BLaER1 (cell line): ENCODE measurements around the gene MUC3A.

Experiments used
- H3K27ac ChIP-seq: shearing (Covaris generic); formaldehyde crosslinking; 2 replicates; pipeline ENCODE4 v1.8.1; 2022
- H3K27me3 ChIP-seq: shearing (Covaris generic); formaldehyde crosslinking; 2 replicates; pipeline ENCODE4 v1.8.1; 2022
- H3K36me3 ChIP-seq: shearing (Covaris generic); formaldehyde crosslinking; 2 replicates; pipeline ENCODE4 v1.8.1; 2022
- H3K4me1 ChIP-seq: shearing (Covaris generic); formaldehyde crosslinking; 2 replicates; pipeline ENCODE4 v1.8.1; 2022
- H3K4me2 ChIP-seq: shearing (Covaris generic); formaldehyde crosslinking; 2 replicates; pipeline ENCODE4 v1.8.1; 2022
- H3K4me3 ChIP-seq: shearing (Covaris generic); formaldehyde crosslinking; 2 replicates; pipeline ENCODE4 v1.8.1; 2022
- H3K9ac ChIP-seq: shearing (Covaris generic); formaldehyde crosslinking; 2 replicates; pipeline ENCODE4 v1.8.1; 2022
- H3K9me3 ChIP-seq: shearing (Covaris generic); formaldehyde crosslinking; 2 replicates; pipeline ENCODE4 v1.8.1; 2022
- H4K20me1 ChIP-seq: shearing (Covaris generic); formaldehyde crosslinking; 2 replicates; pipeline ENCODE4 v1.8.1; 2022
- Cebpa-rat ChIP-seq: shearing (Covaris generic); IDR thresholded peaks from 2 replicates; pipeline ENCODE4 v1.8.1; 2022

Gene MUC3A

GRCh38 chr7:100943693-100944092 is 5.6 kb upstream of the MUC3A start:
- no peaks in the 10 kb centered on the region for H3K27me3 ChIP-seq
- H3K27ac ChIP-seq, result no peak overlapping the region
- no peak for TF ChIP-seq Cebpa-rat
- H3K36me3 ChIP-seq, result no peaks in the 10 kb centered on the region
- H3K9me3 ChIP-seq, result peaks cover 12% of the 10 kb centered on the region
- no peaks in the 10 kb centered on the region for H4K20me1 ChIP-seq
- H3K4me2 ChIP-seq, result peak overlapping the region; percentile 41
- H3K4me3 ChIP-seq, result no peak overlapping the region
- peaks cover 33% of the 10 kb centered on the region for H3K4me1 ChIP-seq
- no peak overlapping the region for H3K9ac ChIP-seq

GRCh38 chr7:100944138-100944537 is 5.2 kb upstream of the MUC3A start:
- peaks cover 37% of the 10 kb centered on the region for H3K4me1 ChIP-seq
- no peak for TF ChIP-seq Cebpa-rat
- H3K9me3 ChIP-seq, result peaks cover 9% of the 10 kb centered on the region
- H3K36me3 ChIP-seq, result no peaks in the 10 kb centered on the region
- no peak overlapping the region for H3K9ac ChIP-seq
- no peaks in the 10 kb centered on the region for H4K20me1 ChIP-seq
- H3K4me2 ChIP-seq, result peak overlapping the region; percentile 41
- no peak overlapping the region for H3K27ac ChIP-seq
- H3K4me3 ChIP-seq, result no peak overlapping the region
- H3K27me3 ChIP-seq, result no peaks in the 10 kb centered on the region

DNA sequence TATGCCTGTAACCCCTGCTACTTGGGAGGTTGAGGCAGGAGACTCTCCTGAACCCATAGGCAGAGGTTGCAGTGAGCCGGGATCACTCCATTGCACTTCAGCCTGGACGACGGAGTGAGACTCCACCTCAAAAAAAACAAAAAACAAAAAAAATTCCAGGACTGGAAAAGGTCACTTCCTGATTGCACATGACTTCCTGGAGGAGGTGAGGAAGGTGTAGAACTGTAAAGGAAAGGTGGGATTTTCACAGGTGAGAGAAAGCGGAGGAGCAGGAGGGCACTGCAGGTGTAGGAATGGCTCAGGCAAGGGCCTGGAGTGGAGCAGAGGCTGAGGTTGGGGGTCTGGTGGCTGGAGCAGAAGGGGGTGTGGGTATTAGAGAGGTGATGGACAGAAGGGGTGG is 3.2 kb upstream of the MUC3A start:
- Histone ChIP-seq H3K9ac (no peak overlapping the region), H3K4me2 (peak overlapping the region; percentile 80; the same call in 1 of the 2 replicates), H3K36me3 (no peaks in the 10 kb centered on the region), H3K27ac (no peak overlapping the region), H4K20me1 (no peaks in the 10 kb centered on the region), H3K27me3 (0 out of 2 replicates have a peak, but pooled peaks cover 4% of the 10 kb centered on the region), H3K4me3 (no peak overlapping the region), H3K4me1 (peaks cover 55% of the 10 kb centered on the region), H3K9me3 (no peaks in the 10 kb centered on the region; the same call in 1 of the 2 replicates)
- TF ChIP-seq Cebpa-rat, result no peak

DNA sequence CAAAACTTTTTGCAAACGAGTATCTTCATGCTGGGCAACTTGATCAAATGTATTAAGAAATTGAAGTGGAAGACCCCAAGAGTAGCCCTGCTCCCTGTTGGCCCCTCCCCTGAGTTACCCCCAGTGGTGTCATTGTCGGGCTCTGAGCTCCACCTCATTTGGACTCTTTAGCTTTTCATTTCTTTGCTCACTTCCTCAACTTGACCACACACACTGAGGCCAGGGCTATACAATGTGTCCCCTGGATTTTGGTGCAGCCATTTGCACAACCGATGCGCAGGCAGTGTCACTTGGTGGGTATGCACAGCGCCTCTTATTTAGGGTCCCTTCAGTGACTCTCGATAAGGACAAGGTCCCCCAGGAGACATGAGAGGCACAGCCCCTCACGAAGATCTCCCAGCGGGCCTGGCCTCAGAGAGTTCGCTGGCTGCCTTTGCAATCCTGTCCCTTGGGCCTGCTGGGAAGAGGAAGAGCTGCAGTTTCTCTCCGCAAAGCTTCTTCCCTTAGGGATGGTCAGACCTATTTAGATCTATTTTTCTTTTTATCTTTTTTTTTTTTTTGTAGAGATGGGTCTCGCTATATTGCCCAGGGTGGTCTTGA is 2.5 kb upstream of the MUC3A start:
- Histone ChIP-seq H3K4me2 (peak overlapping the region; percentile 80), H3K9ac (no peak overlapping the region), H3K27ac (no peak overlapping the region; the same call in 1 of the 2 replicates), H3K4me1 (peaks cover 59% of the 10 kb centered on the region), H4K20me1 (no peaks in the 10 kb centered on the region), H3K4me3 (no peak overlapping the region), H3K27me3 (0 out of 2 replicates have a peak, but pooled peaks cover 4% of the 10 kb centered on the region), H3K9me3 (no peaks in the 10 kb centered on the region; the same call in 1 of the 2 replicates), H3K36me3 (no peaks in the 10 kb centered on the region)
- no peak for TF ChIP-seq Cebpa-rat

- TF ChIP-seq Cebpa-rat, result no peak
- Histone ChIP-seq H3K27me3 (0 out of 2 replicates have a peak, but pooled peaks cover 4% of the 10 kb centered on the region), H3K4me1 (peaks cover 59% of the 10 kb centered on the region), H3K4me3 (no peak overlapping the region), H3K9me3 (no peaks in the 10 kb centered on the region; the same call in 1 of the 2 replicates), H3K27ac (no peak overlapping the region), H4K20me1 (no peaks in the 10 kb centered on the region), H3K36me3 (no peaks in the 10 kb centered on the region), H3K9ac (no peak overlapping the region), H3K4me2 (peak overlapping the region; percentile 80)
These were observed 1.5 kb upstream of the MUC3A start for GRCh38 chr7:100947792-100948191.

- Histone ChIP-seq H3K9me3 (no peaks in the 10 kb centered on the region), H4K20me1 (no peaks in the 10 kb centered on the region), H3K4me3 (no peak overlapping the region), H3K36me3 (no peaks in the 10 kb centered on the region), H3K9ac (no peak overlapping the region), H3K4me2 (peak overlapping the region; percentile 24; the same call in 1 of the 2 replicates), H3K4me1 (peaks cover 50% of the 10 kb centered on the region), H3K27me3 (0 out of 2 replicates have a peak, but pooled peaks cover 4% of the 10 kb centered on the region), H3K27ac (no peak overlapping the region)
- TF ChIP-seq Cebpa-rat, result no peak
These were observed 654 bp downstream of the MUC3A start for GRCh38 chr7:100949933-100950443.

DNA sequence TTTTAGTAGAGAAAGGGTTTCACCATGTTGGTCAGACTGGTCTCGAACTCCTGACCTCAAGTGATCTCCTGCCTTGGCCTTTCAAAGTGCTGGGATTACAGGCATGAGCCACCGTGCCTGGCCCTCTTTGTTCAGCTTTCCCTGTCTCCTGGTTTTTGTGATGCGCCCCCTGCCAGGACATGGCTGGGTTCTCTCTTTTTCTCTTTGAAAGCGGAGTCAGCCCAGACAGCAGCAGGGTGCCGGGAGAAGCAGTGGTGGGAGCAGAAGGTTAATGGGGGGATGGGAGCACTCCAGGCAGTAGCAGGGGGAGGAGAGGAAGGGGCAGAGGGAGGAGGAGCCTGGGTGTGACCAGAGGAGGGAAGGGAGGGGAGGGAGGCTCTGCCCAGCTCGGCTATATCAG is 1.8 kb downstream of the MUC3A start:
- Histone ChIP-seq H3K9me3 (no peaks in the 10 kb centered on the region), H4K20me1 (no peaks in the 10 kb centered on the region), H3K27me3 (0 out of 2 replicates have a peak, but pooled peaks cover 4% of the 10 kb centered on the region), H3K4me3 (no peak overlapping the region), H3K9ac (no peak overlapping the region), H3K4me2 (peak overlapping the region; percentile 14; the same call in 1 of the 2 replicates), H3K4me1 (peaks cover 47% of the 10 kb centered on the region), H3K27ac (no peak overlapping the region), H3K36me3 (no peaks in the 10 kb centered on the region)
- TF ChIP-seq Cebpa-rat, result no peak

GRCh38 chr7:100951888-100952560 is 2.7 kb downstream of the MUC3A start:
- peaks cover 38% of the 10 kb centered on the region for H3K4me1 ChIP-seq
- H3K4me3 ChIP-seq, result no peak overlapping the region
- no peak for TF ChIP-seq Cebpa-rat
- H3K4me2 ChIP-seq, result no peak overlapping the region
- 0 out of 2 replicates have a peak, but pooled peaks cover 4% of the 10 kb centered on the region for H3K27me3 ChIP-seq
- no peaks in the 10 kb centered on the region for H3K36me3 ChIP-seq
- no peak overlapping the region for H3K27ac ChIP-seq
- H3K9me3 ChIP-seq, result no peaks in the 10 kb centered on the region
- H4K20me1 ChIP-seq, result no peaks in the 10 kb centered on the region
- no peak overlapping the region for H3K9ac ChIP-seq

DNA sequence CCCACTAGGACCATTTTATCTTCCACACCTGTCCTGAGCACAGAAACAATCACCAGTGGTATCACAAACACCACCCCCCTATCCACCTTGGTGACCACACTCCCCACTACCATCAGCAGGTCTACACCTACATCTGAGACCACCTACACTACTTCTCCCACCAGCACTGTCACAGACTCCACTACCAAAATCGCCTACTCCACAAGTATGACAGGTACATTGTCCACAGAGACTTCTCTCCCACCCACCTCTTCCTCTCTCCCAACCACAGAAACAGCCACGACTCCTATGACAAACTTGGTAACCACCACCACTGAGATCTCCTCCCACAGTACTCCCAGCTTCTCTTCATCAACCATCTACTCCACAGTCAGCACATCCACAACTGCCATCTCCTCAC is 3.3 kb downstream of the MUC3A start:
- no peaks in the 10 kb centered on the region for H3K36me3 ChIP-seq
- TF ChIP-seq Cebpa-rat, result no peak
- no peaks in the 10 kb centered on the region for H4K20me1 ChIP-seq
- H3K9me3 ChIP-seq, result no peaks in the 10 kb centered on the region
- no peak overlapping the region for H3K27ac ChIP-seq
- no peak overlapping the region for H3K9ac ChIP-seq
- no peak overlapping the region for H3K4me3 ChIP-seq
- H3K4me2 ChIP-seq, result no peak overlapping the region
- peaks cover 32% of the 10 kb centered on the region for H3K4me1 ChIP-seq
- 0 out of 2 replicates have a peak, but pooled peaks cover 4% of the 10 kb centered on the region for H3K27me3 ChIP-seq

DNA sequence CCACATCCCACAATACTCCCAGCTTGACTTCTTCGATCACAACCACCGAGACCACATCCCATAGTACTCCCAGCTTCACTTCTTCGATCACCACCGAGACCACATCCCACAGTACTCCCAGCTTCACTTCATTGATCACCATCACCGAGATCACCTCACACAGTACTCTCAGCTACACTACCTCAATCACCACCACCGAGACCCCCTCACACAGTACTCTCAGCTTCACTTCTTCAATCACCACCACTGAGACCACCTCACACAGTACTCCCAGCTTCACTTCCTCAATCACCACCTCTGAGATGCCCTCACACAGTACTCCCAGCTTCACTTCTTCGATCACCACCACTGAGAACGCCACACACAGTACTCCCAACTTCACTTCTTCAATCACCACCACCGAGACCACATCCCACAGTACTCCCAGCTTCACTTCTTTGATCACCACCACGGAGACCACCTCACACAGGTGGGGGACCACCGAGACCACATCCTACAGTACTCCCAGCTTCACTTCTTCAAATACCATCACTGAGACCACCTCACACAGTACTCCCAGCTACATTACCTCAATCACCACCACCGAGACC is 8.6 kb downstream of the MUC3A start:
- H3K9ac ChIP-seq, result no peak overlapping the region
- no peak overlapping the region for H3K4me3 ChIP-seq
- no peaks in the 10 kb centered on the region for H3K36me3 ChIP-seq
- H4K20me1 ChIP-seq, result no peaks in the 10 kb centered on the region
- no peak for TF ChIP-seq Cebpa-rat
- no peaks in the 10 kb centered on the region for H3K4me1 ChIP-seq
- no peak overlapping the region for H3K4me2 ChIP-seq
- no peaks in the 10 kb centered on the region for H3K27me3 ChIP-seq
- H3K9me3 ChIP-seq, result 0 out of 2 replicates have a peak, but pooled peaks cover 12% of the 10 kb centered on the region
- H3K27ac ChIP-seq, result no peak overlapping the region
